Measurements from ENCODE around the gene KCNQ2. TPM values are rescaled to one million over a fixed set of nuclear protein-coding genes. Genes with fewer than 3 reads are reported as not detected.

KCNQ2 gene
- total RNA-seq, 1 experiment from 2014 or later: not detected

GRCh38 chr20:63372971-63373885, 99.2 kb downstream of the KCNQ2 start:
- no peak for TF ChIP-seq CTCF (IDR thresholded peaks at IDR 0.05; ENCODE audit: unreplicated experiment)
- no peak overlapping the region for H3K4me3 Mint-ChIP-seq (ENCODE audit: unreplicated experiment)
- H3K27me3 Mint-ChIP-seq (ENCODE audit: insufficient read depth, unreplicated experiment): peaks cover 84% of the 10 kb centered on the region
- H3K4me1 Mint-ChIP-seq (ENCODE audit: insufficient read depth, unreplicated experiment): no peaks in the 10 kb centered on the region
- intact Hi-C loops (cut with micrococcal nuclease): no loop called here
- ChIA-PET POLR2A (no interaction called here), CTCF (interaction anchor here (1.5 to 2.9 kb wide), 2 partner anchors 8 to 150 kb away, joined by 6 to 10 read pairs; no protein-coding TSS in a partner anchor)
- DNase-seq (ENCODE audit: unreplicated experiment): no peak
- H3K27ac Mint-ChIP-seq (ENCODE audit: low read depth, unreplicated experiment): no peak overlapping the region
- H3K36me3 Mint-ChIP-seq (ENCODE audit: insufficient read depth, unreplicated experiment): no peaks in the 10 kb centered on the region
- no TSS peak for BruUV-seq (replicated peaks)
- no peaks in the 10 kb centered on the region for H3K9me3 Mint-ChIP-seq (ENCODE audit: unreplicated experiment)

- CTCF ChIA-PET: interaction anchor here (0.7 to 1.1 kb wide), 3 partner anchors 62 to 107 kb away, joined by 3 to 4 read pairs (median 3); no protein-coding TSS in a partner anchor
- POLR2A ChIA-PET: no interaction called here
- no TSS peak for BruUV-seq (replicated peaks)
- Mint-ChIP-seq H3K27me3 (ENCODE audit: insufficient read depth, unreplicated experiment) (peaks cover 65% of the 10 kb centered on the region), H3K4me1 (ENCODE audit: insufficient read depth, unreplicated experiment) (no peaks in the 10 kb centered on the region), H3K4me3 (ENCODE audit: unreplicated experiment) (no peak overlapping the region), H3K36me3 (ENCODE audit: insufficient read depth, unreplicated experiment) (no peaks in the 10 kb centered on the region), H3K27ac (ENCODE audit: low read depth, unreplicated experiment) (no peak overlapping the region), H3K9me3 (ENCODE audit: unreplicated experiment) (no peaks in the 10 kb centered on the region)
- intact Hi-C loops (cut with micrococcal nuclease): no loop called here
- no peak for TF ChIP-seq CTCF (IDR thresholded peaks at IDR 0.05; ENCODE audit: unreplicated experiment)
- no peak for DNase-seq (ENCODE audit: unreplicated experiment)
Observed at GRCh38 chr20:63371291-63371865, 101.1 kb downstream of the KCNQ2 start.

DNA sequence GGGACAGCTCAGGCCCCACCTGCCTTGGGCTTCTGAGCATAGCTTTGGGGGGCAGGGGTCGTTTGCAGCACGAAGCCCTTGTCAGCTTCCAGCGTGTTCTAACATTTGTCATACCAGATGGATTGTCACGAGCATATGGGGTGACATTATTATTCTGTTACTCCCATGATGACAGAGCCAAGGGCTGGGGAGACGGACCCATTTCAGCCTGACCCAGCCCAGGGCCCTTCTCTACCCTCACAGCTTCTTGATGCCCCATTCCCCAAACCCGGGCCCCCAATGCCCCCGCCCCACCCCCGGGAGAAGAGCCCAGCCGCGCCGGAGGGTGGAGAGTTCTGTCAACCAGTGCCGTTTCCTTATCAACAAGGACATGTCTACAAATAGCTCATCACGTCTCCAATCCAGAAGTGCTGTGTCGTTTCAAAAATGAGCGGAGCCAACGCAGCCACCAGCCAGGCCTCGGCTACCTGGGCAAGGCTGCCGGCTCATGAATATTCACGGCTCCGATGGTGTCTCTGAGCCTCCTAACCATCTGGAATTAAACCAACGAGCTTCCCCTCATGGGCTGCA, 101.8 kb downstream of the KCNQ2 start:
- Mint-ChIP-seq H3K4me3 (ENCODE audit: unreplicated experiment) (no peak overlapping the region), H3K9me3 (ENCODE audit: unreplicated experiment) (no peaks in the 10 kb centered on the region), H3K36me3 (ENCODE audit: insufficient read depth, unreplicated experiment) (no peaks in the 10 kb centered on the region), H3K27ac (ENCODE audit: low read depth, unreplicated experiment) (no peak overlapping the region), H3K4me1 (ENCODE audit: insufficient read depth, unreplicated experiment) (no peaks in the 10 kb centered on the region), H3K27me3 (ENCODE audit: insufficient read depth, unreplicated experiment) (peaks cover 58% of the 10 kb centered on the region)
- ChIA-PET CTCF (interaction anchor here (0.6 to 1.1 kb wide), 3 partner anchors 8 to 75 kb away, joined by 3 read pairs; no protein-coding TSS in a partner anchor), POLR2A (no interaction called here)
- TF ChIP-seq CTCF (IDR thresholded peaks at IDR 0.05; ENCODE audit: unreplicated experiment): no peak
- intact Hi-C loops (cut with micrococcal nuclease): no loop called here
- BruUV-seq (replicated peaks): no TSS peak
- no peak for DNase-seq (ENCODE audit: unreplicated experiment)
